ENCODE measurements around the gene FGD2.

- TF ChIP-seq CTCF (conservative IDR thresholded peaks at IDR 0.05; ENCODE audit: low read depth, low read length) (no peak), POLR2A (IDR thresholded peaks at IDR 0.05; ENCODE audit: low read depth, low read length) (no peak), FOS (IDR thresholded peaks at IDR 0.05; ENCODE audit: low read depth, low read length) (no peak), MAFK (IDR thresholded peaks at IDR 0.05; ENCODE audit: low read depth, low read length) (no peak), CEBPB (IDR thresholded peaks at IDR 0.05; ENCODE audit: low read depth, low read length) (no peak)
Observed at GRCh38 chr6:36961441-36962435, 43.7 kb upstream of the FGD2 start.
